Neutrophil (primary cell): ENCODE results near the gene GAK.

Experiments used
- H3K27ac ChIP-seq: fragments of 200-600 bp; sonication (generic); 2 replicates; pipeline ENCODE4 v1.5.1; 2016; ENCODE audit warnings: mild to moderate bottlenecking, moderate library complexity
- H3K27me3 ChIP-seq: fragments of 200-600 bp; sonication (generic); 2 replicates; pipeline ENCODE4 v1.6.0; 2016; ENCODE audit warnings: mild to moderate bottlenecking
- H3K36me3 ChIP-seq: fragments of 200-600 bp; sonication (generic); 2 replicates; pipeline ENCODE4 v1.5.1; 2017
- H3K4me1 ChIP-seq, 2 experiments: fragments of 200-600 bp in 1 of 2; sonication (generic) in 1 of 2; 1 replicate in 1 of 2; 2 replicates in 1 of 2; pipeline versions ENCODE4 v1.5.1 to v1.6.1; 2013 to 2016; ENCODE audit warnings: low read depth in 1 of 2, low read length in 1 of 2, mild to moderate bottlenecking in 1 of 2, moderate library complexity in 1 of 2; ENCODE audit not compliant: control insufficient read depth in 1 of 2, insufficient read depth in 1 of 2
- H3K4me3 ChIP-seq, 2 experiments: fragments of 200-600 bp in 1 of 2; sonication (generic) in 1 of 2; 1 replicate in 1 of 2; 2 replicates in 1 of 2; pipeline ENCODE4 v1.5.1; 2013 to 2016; ENCODE audit warnings: low read depth in 1 of 2, low read length in 1 of 2, mild to moderate bottlenecking in 1 of 2, moderate library complexity in 1 of 2
- H3K9me3 ChIP-seq: fragments of 200-600 bp; sonication (generic); 2 replicates; pipeline ENCODE4 v1.5.1; 2016
- CTCF ChIP-seq: fragments of 200-600 bp; sonication (generic); IDR thresholded peaks from 2 replicates; pipeline ENCODE4 v1.5.1; 2016; ENCODE audit warnings: antibody characterized with exemption

The GAK gene

GRCh38 chr4:912548-913279 is 19.4 kb downstream of the GAK start:
- Histone ChIP-seq H3K27ac (no peak overlapping the region), H3K36me3 (peaks cover 53% of the 10 kb centered on the region), H3K9me3 (no peaks in the 10 kb centered on the region), H3K4me1 (peaks cover 16 to 19% of the 10 kb centered on the region in 2 experiments), H3K4me3 (no peak overlapping the region), H3K27me3 (no peaks in the 10 kb centered on the region)
- TF ChIP-seq CTCF: no peak

- Histone ChIP-seq H3K4me1 (peaks cover 16 to 19% of the 10 kb centered on the region in 2 experiments), H3K27me3 (no peaks in the 10 kb centered on the region), H3K27ac (no peak overlapping the region), H3K36me3 (peaks cover 61% of the 10 kb centered on the region), H3K4me3 (no peak overlapping the region), H3K9me3 (no peaks in the 10 kb centered on the region)
- TF ChIP-seq CTCF: no peak
Measured at GRCh38 chr4:911871-912490, 20.1 kb downstream of the GAK start.

GRCh38 chr4:911221-911751 is 20.8 kb downstream of the GAK start:
- no peak for TF ChIP-seq CTCF
- Histone ChIP-seq H3K9me3 (no peaks in the 10 kb centered on the region), H3K27ac (no peak overlapping the region), H3K27me3 (no peaks in the 10 kb centered on the region), H3K36me3 (peaks cover 68% of the 10 kb centered on the region), H3K4me1 (peaks cover 16% of the 10 kb centered on the region in 2 experiments), H3K4me3 (no peak overlapping the region)

- no peak overlapping the region for H3K4me3 ChIP-seq
Measured at GRCh38 chr4:910366-911091, 21.6 kb downstream of the GAK start.

More at GRCh38 chr4:910366-911091, 21.6 kb downstream of the GAK start:
- Histone ChIP-seq H3K27ac (no peak overlapping the region), H3K27me3 (no peaks in the 10 kb centered on the region), H3K9me3 (no peaks in the 10 kb centered on the region), H3K36me3 (peaks cover 74% of the 10 kb centered on the region), H3K4me1 (peaks cover 8 to 9% of the 10 kb centered on the region in 2 experiments)
- no peak for TF ChIP-seq CTCF
